Measurements from ENCODE around the gene CUX1. TPM values are rescaled to one million over a fixed set of nuclear protein-coding genes. Genes with fewer than 3 reads are reported as not detected.
A peak's percentile ranks its signal among the peaks of the same experiment; 100 is the strongest.
"Not testable (repeated sequence)": the region's sequence is repeated elsewhere in the genome, so short reads cannot be mapped to it uniquely, and the experiment has no call there.

Gene CUX1
- total RNA-seq, 4 donors from 2014 or later, result 52.5 to 93.6 (median 63.7) TPM

GRCh38 chr7:101818287-101819071 lies 1.1 kb downstream of the CUX1 start:
- DNase-seq (ENCODE audit: low spot score in 2 of 2), result peak in 1 of 2 donors; percentile 65
- Histone ChIP-seq H3K4me1 (peaks cover 46% of the 10 kb centered on the region), H3K9me3 (no peaks in the 10 kb centered on the region), H3K27ac (no peak overlapping the region), H3K4me3 (no peak overlapping the region), H3K36me3 (no peaks in the 10 kb centered on the region), H3K27me3 (no peaks in the 10 kb centered on the region)
- TF ChIP-seq POLR2A (IDR thresholded peaks at IDR 0.05), result no peak
- TF ChIP-seq CTCF (IDR thresholded peaks at IDR 0.05), result no peak
- no peak for TF ChIP-seq EP300 (IDR thresholded peaks at IDR 0.05)
- 85% methylated on average over 14 of the region's 14 CpGs for WGBS

GRCh38 chr7:101819183-101819582 lies 1.8 kb downstream of the CUX1 start:
- H3K36me3 ChIP-seq, result no peaks in the 10 kb centered on the region
- DNase-seq (ENCODE audit: low spot score in 2 of 2), result no peak
- WGBS, result 73% methylated on average over 2 of the region's 2 CpGs
- no peaks in the 10 kb centered on the region for H3K9me3 ChIP-seq
- H3K4me1 ChIP-seq, result peaks cover 42% of the 10 kb centered on the region
- H3K27me3 ChIP-seq, result no peaks in the 10 kb centered on the region
- H3K27ac ChIP-seq, result no peak overlapping the region
- H3K4me3 ChIP-seq, result no peak overlapping the region
- TF ChIP-seq POLR2A (IDR thresholded peaks at IDR 0.05) (no peak), CTCF (IDR thresholded peaks at IDR 0.05) (no peak), EP300 (IDR thresholded peaks at IDR 0.05) (no peak), POLR2AphosphoS5 (IDR thresholded peaks at IDR 0.05) (no peak)

- Histone ChIP-seq H3K36me3 (no peaks in the 10 kb centered on the region), H3K27me3 (no peaks in the 10 kb centered on the region), H3K4me1 (peaks cover 34% of the 10 kb centered on the region), H3K9me3 (no peaks in the 10 kb centered on the region), H3K27ac (no peak overlapping the region), H3K4me3 (no peak overlapping the region)
- 72% methylated on average over 6 of the region's 6 CpGs for WGBS
- no peak for DNase-seq (ENCODE audit: low spot score in 2 of 2)
- no peak for TF ChIP-seq POLR2AphosphoS5 (IDR thresholded peaks at IDR 0.05)
- no peak for TF ChIP-seq POLR2A (IDR thresholded peaks at IDR 0.05)
- no peak for TF ChIP-seq EP300 (IDR thresholded peaks at IDR 0.05)
- TF ChIP-seq CTCF (IDR thresholded peaks at IDR 0.05), result no peak
Observed at GRCh38 chr7:101819913-101820522, 2.6 kb downstream of the CUX1 start.

GRCh38 chr7:101820703-101821102 lies 3.3 kb downstream of the CUX1 start:
- no peak for DNase-seq (ENCODE audit: low spot score in 2 of 2)
- Histone ChIP-seq H3K4me3 (no peak overlapping the region), H3K36me3 (no peaks in the 10 kb centered on the region), H3K4me1 (peaks cover 30% of the 10 kb centered on the region), H3K27ac (no peak overlapping the region), H3K27me3 (no peaks in the 10 kb centered on the region), H3K9me3 (no peaks in the 10 kb centered on the region)
- 76% methylated on average over 8 of the region's 8 CpGs for WGBS
- no peak for TF ChIP-seq EP300 (IDR thresholded peaks at IDR 0.05)
- TF ChIP-seq POLR2AphosphoS5 (IDR thresholded peaks at IDR 0.05), result no peak
- no peak for TF ChIP-seq POLR2A (IDR thresholded peaks at IDR 0.05)

GRCh38 chr7:101822632-101823031 lies 5.2 kb downstream of the CUX1 start:
- 80% methylated on average over 6 of the region's 6 CpGs for WGBS
- not testable (repeated sequence) for DNase-seq (ENCODE audit: low spot score in 2 of 2); H3K4me3 ChIP-seq; H3K27ac ChIP-seq; H3K9me3 ChIP-seq; H3K27me3 ChIP-seq; H3K36me3 ChIP-seq
- peaks cover 24% of the 10 kb centered on the region for H3K4me1 ChIP-seq

GRCh38 chr7:101823096-101823495 lies 5.7 kb downstream of the CUX1 start:
- H3K27ac ChIP-seq, result no peak overlapping the region
- no peaks in the 10 kb centered on the region for H3K27me3 ChIP-seq
- no peak for DNase-seq (ENCODE audit: low spot score in 2 of 2)
- WGBS, result 70% methylated on average over 11 of the region's 11 CpGs
- H3K4me1 ChIP-seq, result peaks cover 20% of the 10 kb centered on the region
- H3K36me3 ChIP-seq, result no peaks in the 10 kb centered on the region
- H3K4me3 ChIP-seq, result no peak overlapping the region
- TF ChIP-seq EP300 (IDR thresholded peaks at IDR 0.05), result no peak
- no peak for TF ChIP-seq POLR2A (IDR thresholded peaks at IDR 0.05)
- TF ChIP-seq CTCF (IDR thresholded peaks at IDR 0.05), result no peak
- no peak for TF ChIP-seq POLR2AphosphoS5 (IDR thresholded peaks at IDR 0.05)
- H3K9me3 ChIP-seq, result no peaks in the 10 kb centered on the region

Data from suprapubic skin (tissue), 4 donors.